GM13977 (cell line): Measurements from ENCODE around the gene AFF3.

Experiments
- DNase-seq: peaks from one replicate; pipeline ENCODE4 v3.0.0; 2012; ENCODE audit warnings: low spot score
- CTCF ChIP-seq: IDR thresholded peaks from 2 replicates; pipeline ENCODE4 v1.5.1; 2012; ENCODE audit warnings: mild to moderate bottlenecking, control low read depth; ENCODE audit not compliant: insufficient read depth; ENCODE audit errors: extremely low read depth, missing control alignments
- in situ Hi-C: fragments of 300-500 bp; cut with MboI; formaldehyde crosslinking; loops from one replicate; pipeline ENCODE4 v1.12.0; 2022; ENCODE audit warnings: low sequenced_read_pairs, low pct_unique_long_range_greater_than_20kb, mixed read lengths, inconsistent platforms; ENCODE audit not compliant: unreplicated experiment

Gene AFF3

GRCh38 chr2:99905025-99905424 is 237.4 kb downstream of the AFF3 start:
- no peak for DNase-seq
- in situ Hi-C loops, result no loop called here
- no peak for TF ChIP-seq CTCF

- in situ Hi-C loops, result no loop called here
- TF ChIP-seq CTCF, result no peak
- DNase-seq, result no peak
Measured at GRCh38 chr2:99903981-99904380, 238.4 kb downstream of the AFF3 start.

- in situ Hi-C loops, result no loop called here
- no peak for TF ChIP-seq CTCF
Measured at GRCh38 chr2:99900556-99900955, 241.8 kb downstream of the AFF3 start.

GRCh38 chr2:99899882-99900281 is 242.5 kb downstream of the AFF3 start:
- DNase-seq, result no peak
- TF ChIP-seq CTCF, result no peak
- in situ Hi-C loops, result no loop called here

More at GRCh38 chr2:99900556-99900955, 241.8 kb downstream of the AFF3 start:
- DNase-seq, result no peak

GRCh38 chr2:99899058-99899855 is 243.1 kb downstream of the AFF3 start:
- in situ Hi-C loops, result no loop called here
- DNase-seq, result no peak
- no peak for TF ChIP-seq CTCF

GRCh38 chr2:99898336-99899048 is 243.9 kb downstream of the AFF3 start:
- no peak for TF ChIP-seq CTCF
- in situ Hi-C loops, result no loop called here
- no peak for DNase-seq
